ENCODE measurements around the gene CYP2D6. TPM values are rescaled to one million over a fixed set of nuclear protein-coding genes. Genes with fewer than 3 reads are reported as not detected.

CYP2D6 gene
- total RNA-seq, 1 donor from 2014 or later, result 4.0 TPM

GRCh38 chr22:42169055-42169469 is 38.5 kb upstream of the CYP2D6 start:
- no peaks in the 10 kb centered on the region for H3K27me3 Mint-ChIP-seq
- H3K9me3 Mint-ChIP-seq, result no peaks in the 10 kb centered on the region
- H3K27ac Mint-ChIP-seq, result peak overlapping the region; percentile 76
- DNase-seq (ENCODE audit: extremely low spot score, unreplicated experiment), result peak; percentile 86
- peaks cover 48% of the 10 kb centered on the region for H3K4me1 Mint-ChIP-seq (ENCODE audit: unreplicated experiment)
- peak overlapping the region; percentile 54 for H3K4me3 Mint-ChIP-seq
- H3K36me3 Mint-ChIP-seq, result peaks cover 15% of the 10 kb centered on the region
- TF ChIP-seq, protein P1, sequence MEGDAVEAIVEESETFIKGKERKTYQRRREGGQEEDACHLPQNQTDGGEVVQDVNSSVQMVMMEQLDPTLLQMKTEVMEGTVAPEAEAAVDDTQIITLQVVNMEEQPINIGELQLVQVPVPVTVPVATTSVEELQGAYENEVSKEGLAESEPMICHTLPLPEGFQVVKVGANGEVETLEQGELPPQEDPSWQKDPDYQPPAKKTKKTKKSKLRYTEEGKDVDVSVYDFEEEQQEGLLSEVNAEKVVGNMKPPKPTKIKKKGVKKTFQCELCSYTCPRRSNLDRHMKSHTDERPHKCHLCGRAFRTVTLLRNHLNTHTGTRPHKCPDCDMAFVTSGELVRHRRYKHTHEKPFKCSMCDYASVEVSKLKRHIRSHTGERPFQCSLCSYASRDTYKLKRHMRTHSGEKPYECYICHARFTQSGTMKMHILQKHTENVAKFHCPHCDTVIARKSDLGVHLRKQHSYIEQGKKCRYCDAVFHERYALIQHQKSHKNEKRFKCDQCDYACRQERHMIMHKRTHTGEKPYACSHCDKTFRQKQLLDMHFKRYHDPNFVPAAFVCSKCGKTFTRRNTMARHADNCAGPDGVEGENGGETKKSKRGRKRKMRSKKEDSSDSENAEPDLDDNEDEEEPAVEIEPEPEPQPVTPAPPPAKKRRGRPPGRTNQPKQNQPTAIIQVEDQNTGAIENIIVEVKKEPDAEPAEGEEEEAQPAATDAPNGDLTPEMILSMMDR (conservative IDR thresholded peaks at IDR 0.05), result peak; percentile 99

DNA sequence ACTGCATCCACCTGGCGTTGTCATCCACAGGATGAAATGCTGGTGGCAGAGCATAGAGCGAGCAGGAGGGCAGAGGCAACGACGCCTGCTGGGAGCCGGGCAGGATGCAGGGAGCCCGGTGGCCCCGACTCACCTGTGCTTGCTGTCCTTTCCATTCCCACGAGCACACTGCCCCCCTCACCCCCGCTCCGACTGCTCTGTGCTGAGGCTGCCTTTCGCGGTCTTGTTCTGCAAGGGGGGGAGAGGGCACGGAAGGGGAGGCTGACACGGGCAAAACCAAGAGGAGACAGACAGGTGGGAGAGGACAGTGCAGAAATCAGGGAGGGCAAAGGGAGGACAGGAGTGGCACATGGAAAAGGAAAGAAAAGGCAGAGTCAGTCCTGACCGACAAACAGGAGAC is 37.9 kb upstream of the CYP2D6 start:
- no peaks in the 10 kb centered on the region for H3K27me3 Mint-ChIP-seq
- TF ChIP-seq, protein P1 (conservative IDR thresholded peaks at IDR 0.05), result no peak
- peaks cover 42% of the 10 kb centered on the region for H3K4me1 Mint-ChIP-seq (ENCODE audit: unreplicated experiment)
- no peak overlapping the region for H3K4me3 Mint-ChIP-seq
- no peaks in the 10 kb centered on the region for H3K9me3 Mint-ChIP-seq
- no peak for DNase-seq (ENCODE audit: extremely low spot score, unreplicated experiment)
- H3K36me3 Mint-ChIP-seq, result peaks cover 15% of the 10 kb centered on the region
- H3K27ac Mint-ChIP-seq, result no peak overlapping the region

DNA sequence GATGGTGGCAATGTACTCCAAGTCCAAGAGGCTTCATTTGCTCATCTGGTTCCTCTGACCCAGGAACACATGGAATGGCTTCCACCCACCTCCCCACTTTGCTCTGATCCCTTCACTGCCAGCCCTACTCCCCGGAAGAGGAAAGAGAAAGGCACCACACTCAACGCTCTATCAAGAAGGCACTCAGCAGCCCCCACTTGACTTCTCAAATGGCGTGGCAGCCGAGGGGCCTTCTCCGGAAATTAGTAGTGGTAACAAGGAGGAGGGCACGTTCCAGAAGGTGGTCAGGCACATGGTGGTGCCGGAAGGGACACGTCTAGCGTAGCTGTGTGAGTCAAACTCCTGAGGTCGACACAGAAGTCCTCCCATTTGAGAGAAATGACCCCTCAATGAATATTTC is 36.5 kb upstream of the CYP2D6 start:
- DNase-seq (ENCODE audit: extremely low spot score, unreplicated experiment), result no peak
- TF ChIP-seq, protein P1 (conservative IDR thresholded peaks at IDR 0.05), result no peak
- Mint-ChIP-seq H3K4me1 (ENCODE audit: unreplicated experiment) (peaks cover 28% of the 10 kb centered on the region), H3K36me3 (peaks cover 15% of the 10 kb centered on the region), H3K27me3 (no peaks in the 10 kb centered on the region), H3K9me3 (no peaks in the 10 kb centered on the region), H3K4me3 (no peak overlapping the region), H3K27ac (no peak overlapping the region)

GRCh38 chr22:42164901-42165300 is 34.3 kb upstream of the CYP2D6 start:
- no peak for DNase-seq (ENCODE audit: extremely low spot score, unreplicated experiment)
- Mint-ChIP-seq H3K27ac (no peak overlapping the region), H3K4me3 (no peak overlapping the region), H3K9me3 (no peaks in the 10 kb centered on the region), H3K27me3 (no peaks in the 10 kb centered on the region), H3K36me3 (peaks cover 15% of the 10 kb centered on the region), H3K4me1 (ENCODE audit: unreplicated experiment) (peaks cover 16% of the 10 kb centered on the region)
- TF ChIP-seq, protein P1 (conservative IDR thresholded peaks at IDR 0.05), result no peak

DNA sequence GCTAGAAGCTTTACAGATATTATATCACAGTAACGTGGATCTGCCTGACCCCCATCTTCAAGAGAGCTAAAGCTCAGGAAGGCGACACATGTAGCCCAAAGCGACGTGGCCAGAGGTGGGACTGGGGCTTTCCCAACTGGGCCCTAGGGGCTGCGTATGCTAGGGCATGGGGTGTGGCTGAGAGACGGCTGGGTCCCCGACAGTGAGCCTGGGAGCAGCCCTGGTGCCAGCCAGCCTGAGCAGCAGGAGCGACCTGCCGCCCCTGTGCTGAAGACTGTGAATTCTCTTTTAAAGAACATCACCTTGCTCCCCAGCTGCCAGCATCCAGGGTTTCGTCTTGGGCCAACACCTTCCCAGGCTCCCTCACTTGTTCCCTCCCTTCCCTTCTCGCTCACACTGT is 32.9 kb upstream of the CYP2D6 start:
- peaks cover 10% of the 10 kb centered on the region for H3K36me3 Mint-ChIP-seq
- no peak overlapping the region for H3K4me3 Mint-ChIP-seq
- no peaks in the 10 kb centered on the region for H3K9me3 Mint-ChIP-seq
- no peaks in the 10 kb centered on the region for H3K27me3 Mint-ChIP-seq
- DNase-seq (ENCODE audit: extremely low spot score, unreplicated experiment), result no peak
- H3K27ac Mint-ChIP-seq, result peak overlapping the region; percentile 3
- TF ChIP-seq, protein P1 (conservative IDR thresholded peaks at IDR 0.05), result no peak
- H3K4me1 Mint-ChIP-seq (ENCODE audit: unreplicated experiment), result peaks cover 4% of the 10 kb centered on the region
